Measurements from ENCODE around the gene RPL10.

GRCh38 chrX:154397888-154398667 lies at the start of gene RPL10:
- TF ChIP-seq, protein P1, sequence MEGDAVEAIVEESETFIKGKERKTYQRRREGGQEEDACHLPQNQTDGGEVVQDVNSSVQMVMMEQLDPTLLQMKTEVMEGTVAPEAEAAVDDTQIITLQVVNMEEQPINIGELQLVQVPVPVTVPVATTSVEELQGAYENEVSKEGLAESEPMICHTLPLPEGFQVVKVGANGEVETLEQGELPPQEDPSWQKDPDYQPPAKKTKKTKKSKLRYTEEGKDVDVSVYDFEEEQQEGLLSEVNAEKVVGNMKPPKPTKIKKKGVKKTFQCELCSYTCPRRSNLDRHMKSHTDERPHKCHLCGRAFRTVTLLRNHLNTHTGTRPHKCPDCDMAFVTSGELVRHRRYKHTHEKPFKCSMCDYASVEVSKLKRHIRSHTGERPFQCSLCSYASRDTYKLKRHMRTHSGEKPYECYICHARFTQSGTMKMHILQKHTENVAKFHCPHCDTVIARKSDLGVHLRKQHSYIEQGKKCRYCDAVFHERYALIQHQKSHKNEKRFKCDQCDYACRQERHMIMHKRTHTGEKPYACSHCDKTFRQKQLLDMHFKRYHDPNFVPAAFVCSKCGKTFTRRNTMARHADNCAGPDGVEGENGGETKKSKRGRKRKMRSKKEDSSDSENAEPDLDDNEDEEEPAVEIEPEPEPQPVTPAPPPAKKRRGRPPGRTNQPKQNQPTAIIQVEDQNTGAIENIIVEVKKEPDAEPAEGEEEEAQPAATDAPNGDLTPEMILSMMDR (IDR thresholded peaks at IDR 0.05) = peak in 1 of 5 experiments; percentile 8
- peak; percentile 57 to 87 for TF ChIP-seq POLR2A (IDR thresholded peaks at IDR 0.05)

Measured in tibial nerve (tissue), 3 donors.